ENCODE data around the gene B4GALT7.
"Not testable (repeated sequence)": the region's sequence is repeated elsewhere in the genome, so short reads cannot be mapped to it uniquely, and the experiment has no call there.

The B4GALT7 gene

DNA sequence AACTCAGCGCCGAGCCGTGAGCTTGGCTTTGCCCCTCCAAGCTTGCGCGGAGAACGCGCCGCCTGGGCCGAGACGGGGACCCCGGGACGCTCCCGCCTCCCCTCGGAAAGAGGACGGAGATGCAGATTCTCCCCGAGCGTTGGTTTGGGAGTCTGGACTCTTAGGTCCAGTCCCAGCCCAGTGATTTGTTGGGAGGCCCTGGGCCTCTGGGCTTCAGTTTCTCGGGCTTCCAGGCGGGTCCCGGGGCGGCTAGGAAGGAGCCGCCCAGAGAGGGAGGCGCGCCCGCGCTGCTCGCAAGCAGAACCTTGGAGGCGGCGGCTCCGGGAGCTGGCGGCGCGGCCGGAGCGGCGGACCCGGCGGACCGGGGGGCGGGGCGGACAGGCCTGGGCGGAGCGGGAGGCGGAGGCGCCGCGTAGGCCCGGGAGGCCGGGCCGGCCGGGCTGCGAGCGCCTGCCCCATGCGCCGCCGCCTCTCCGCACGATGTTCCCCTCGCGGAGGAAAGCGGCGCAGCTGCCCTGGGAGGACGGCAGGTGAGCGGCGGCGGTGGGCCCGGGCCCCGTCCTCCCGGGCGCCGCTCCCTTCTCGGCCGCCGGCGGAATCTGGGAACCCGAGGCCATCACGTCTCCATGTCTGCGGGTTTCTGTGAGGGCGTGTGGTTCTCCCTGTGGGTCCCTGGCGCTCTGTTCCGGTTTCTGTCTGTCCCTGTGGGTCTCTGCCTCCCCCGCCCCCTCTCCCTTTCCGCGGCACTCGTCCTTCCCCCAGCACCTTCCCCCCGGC lies at the start of gene B4GALT7:
Gene B4GALT7 (plus strand): TSS at position 402 of the 777 bp plus-strand sequence. CDS start 79 bp downstream, at position 481.
- peak; percentile 59 to 72 for DNase-seq

- no peak for DNase-seq
Observed at GRCh38 chr5:177552839-177553455, 47.0 kb upstream of the B4GALT7 start.

DNA sequence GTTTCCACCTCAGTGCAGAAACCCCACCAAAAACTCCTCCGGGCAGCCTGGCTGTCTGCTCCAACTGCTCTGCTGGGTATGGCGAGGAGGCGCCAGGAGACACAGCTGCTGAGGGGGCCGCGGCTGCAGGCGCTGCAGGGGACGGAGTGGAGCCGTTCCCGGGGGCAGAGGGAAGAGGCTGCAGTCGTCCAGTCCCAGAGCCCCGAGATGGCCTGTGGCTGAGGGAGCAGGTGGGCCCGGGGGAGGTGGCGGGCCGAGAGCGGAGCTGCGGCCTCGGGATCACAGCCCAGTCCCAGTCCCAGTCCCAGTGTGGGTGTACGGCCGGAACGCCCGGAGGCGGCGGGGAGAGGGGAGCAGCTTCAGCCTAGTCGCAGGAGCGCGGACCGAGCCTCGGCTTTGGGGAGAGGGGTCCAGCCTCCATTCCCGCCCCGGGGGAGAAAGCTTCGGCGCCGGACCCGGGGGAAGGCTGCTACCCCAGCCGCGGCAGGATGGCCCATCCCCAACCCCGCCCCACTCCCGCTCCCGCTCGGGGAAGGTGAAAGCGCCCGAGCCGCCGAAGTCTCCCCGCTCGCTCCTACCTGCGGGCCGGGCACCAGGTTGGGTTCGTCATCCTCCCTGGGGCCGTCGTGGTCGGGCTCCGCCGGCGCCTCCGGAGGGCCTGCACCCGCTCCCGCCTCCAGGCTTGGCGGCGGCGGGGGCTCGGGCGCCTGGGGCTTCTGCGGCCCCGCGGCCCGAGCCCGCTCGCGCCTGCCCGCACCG lies 46.1 kb upstream of the B4GALT7 start:
- peak in 1 of 2 donors; percentile 31 for DNase-seq

DNA sequence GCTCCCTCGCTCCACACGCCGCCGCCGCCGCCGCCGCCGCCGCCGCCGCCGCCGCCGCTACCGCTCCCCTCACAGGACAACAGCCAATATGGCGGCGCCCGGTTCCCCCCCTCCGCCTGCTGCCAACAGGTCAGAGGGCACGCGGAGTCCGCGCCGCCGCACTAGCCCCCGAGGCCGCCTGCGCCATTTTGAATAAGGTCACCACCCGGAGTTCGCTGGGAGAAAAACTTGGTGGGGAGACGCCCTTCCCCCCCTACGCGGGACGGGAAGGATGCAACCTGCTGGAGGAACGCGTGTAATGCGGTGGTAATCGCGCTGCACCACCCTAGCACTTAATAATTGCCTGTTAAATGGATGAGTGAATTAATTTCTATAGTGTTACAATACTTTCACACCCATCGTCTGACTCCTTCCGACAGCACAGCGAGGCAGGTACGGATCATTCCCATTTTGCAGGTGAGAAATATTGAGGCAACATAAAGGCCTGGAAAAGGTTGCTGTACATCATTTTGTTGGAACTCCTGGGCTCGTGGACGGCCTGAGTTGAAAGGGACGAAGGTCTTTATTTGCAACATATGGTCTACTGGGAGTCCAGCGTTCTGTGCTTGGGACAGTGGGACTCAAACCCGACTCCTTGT lies 45.3 kb upstream of the B4GALT7 start, which contains the start of gene FAM193B:
Gene FAM193B (minus strand): TSS at position 90 of the 638 bp plus-strand sequence. CDS start 105 bp downstream, outside the sequence.
- DNase-seq = peak; percentile 80 to 84

DNA sequence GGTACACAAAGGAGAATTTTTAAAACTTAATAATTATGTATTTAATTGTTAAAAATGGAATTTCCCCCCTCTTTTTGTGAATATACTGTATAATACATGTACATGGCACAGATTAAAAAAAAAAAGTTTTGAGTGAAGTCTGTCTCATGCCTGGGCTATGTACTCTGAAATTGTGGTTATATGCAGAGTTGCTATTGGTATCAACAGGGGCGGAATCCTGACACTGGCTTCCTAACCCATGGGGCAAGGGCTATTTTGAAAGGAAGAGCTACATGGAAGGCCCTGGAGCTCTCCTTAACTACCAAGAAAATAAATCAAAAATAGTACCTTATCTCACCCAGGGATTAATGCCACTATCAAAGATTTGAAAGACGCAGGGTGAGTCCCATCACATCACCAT lies 44.7 kb upstream of the B4GALT7 start:
- no peak for DNase-seq

DNA sequence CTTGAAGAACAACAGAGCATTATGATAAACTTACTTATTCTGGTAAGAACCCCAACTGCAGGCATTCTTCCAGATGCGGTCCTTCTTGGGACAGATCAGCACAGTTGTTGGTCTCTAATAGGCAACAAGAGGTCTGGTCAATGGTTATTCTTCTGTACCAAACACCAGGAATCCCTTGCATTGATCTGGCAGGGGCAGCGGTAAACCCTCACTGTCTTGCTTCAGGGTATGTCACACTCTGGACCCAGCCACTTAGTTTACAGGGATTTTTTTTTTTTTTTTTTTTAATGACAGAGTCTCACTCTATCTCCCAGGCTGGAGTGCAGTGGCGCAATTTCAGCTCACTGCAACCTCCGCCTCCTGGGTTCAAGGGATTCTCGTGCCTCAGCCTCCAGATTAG lies 44.3 kb upstream of the B4GALT7 start:
- no peak for DNase-seq

DNA sequence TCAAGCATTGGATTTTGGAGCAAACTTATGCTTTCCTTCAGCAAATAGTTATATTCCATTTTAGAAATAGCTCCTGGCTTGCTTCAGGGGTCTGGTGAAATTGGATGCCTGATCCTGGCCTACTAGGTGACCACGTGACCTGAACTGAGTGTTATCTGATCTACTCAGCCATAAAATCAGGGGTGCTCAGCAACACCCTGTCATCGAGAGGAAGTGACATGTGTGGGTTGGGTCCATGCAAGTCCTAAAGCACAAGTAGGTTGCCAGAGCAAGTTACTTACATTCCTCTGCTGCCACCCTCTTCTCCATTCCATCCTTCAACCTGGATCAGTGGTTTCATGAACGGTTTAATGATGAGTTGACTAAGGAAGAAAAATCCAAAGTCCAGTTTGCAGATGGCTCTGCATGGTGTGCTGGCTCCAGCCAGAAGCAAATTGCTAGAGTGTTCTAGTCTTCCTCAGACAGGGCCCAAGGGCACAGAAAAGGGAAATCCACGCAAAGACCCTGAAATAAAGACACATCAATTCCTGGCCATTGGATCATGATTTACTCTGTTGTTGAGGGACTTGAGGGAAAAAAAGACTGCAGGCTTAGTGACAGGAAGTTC lies 42.8 kb upstream of the B4GALT7 start:
- DNase-seq = peak in 1 of 2 donors; percentile 23

- no peak for DNase-seq
Observed at GRCh38 chr5:177557796-177558195, 42.1 kb upstream of the B4GALT7 start.

- DNase-seq = not testable (repeated sequence)
Observed at GRCh38 chr5:177559446-177559941, 40.4 kb upstream of the B4GALT7 start.

DNA sequence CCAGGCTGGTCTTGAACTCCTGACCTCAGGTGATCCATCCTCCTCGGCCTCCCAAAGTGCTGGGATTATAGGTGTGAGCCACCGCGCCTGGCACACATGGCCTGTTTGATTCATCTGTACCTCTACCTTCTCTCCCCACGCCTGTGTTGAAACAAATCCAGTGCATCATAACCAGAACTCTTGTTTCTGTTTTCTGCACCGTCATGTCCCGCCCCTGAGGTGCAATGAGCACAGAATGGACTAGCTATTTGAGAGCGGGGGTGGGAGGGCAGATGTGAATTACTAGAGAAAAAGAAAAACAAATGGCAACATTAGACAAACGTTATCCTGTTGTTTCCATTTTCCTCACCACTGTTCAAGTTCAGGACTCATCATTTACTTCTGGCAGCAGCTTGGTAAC lies 34.9 kb upstream of the B4GALT7 start:
- no peak for DNase-seq

DNA sequence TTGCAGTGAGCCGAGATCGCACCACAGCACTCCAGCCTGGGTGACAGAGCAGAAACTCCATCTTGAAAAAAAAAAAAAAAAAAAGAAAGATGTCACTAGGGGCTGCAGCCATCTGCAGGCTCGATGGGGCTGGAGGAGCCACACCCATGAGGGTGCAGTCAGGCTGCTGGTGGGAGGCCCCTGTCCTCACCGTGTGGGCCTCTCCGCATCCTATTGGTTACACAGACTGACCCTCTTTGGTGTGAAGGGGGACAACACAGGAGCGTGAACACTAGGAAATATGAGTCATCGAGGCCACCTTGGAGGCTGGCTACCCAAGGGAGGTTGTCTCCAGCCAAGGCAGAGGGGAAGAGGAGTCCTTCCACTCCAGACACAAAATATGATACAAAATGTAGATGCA lies 31.6 kb upstream of the B4GALT7 start:
- no peak for DNase-seq

DNA sequence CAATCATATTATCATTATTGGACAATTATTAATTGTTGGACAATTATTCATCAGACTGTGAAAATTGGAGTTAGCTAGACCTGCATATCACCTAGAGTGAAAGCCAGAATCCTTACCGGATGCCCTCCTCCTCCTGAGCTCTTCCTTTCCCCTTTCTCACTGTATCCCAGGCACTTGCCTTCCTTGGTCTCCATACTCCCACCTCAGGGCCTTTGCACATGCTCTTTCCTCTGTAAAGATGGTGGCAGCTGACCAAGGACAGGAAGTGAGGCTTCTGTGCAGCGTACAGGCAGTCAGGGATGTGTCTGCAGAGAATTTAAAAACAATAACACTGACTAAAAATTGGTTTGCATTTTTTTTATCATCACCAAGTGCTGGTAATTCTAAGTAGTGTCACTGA lies 30.0 kb upstream of the B4GALT7 start:
- no peak for DNase-seq

DNA sequence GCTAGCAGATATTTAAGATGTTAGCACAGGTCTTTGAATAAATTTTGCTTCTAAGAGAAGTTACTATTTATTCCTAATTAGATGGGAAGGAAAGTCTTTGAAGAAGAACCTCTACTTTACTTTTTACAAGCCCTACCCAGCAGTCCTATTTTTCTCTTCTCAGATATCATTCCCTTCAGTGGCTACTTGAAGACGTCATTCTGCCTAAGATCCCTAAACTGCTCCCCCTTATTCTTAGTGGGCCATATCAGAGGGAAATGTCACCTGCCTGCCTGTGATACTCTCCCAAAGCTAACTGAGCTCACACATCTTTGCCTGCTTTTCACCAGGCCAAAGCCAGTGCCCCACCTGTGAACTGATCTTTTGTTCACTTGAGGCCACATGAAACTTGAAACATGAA lies 24.4 kb upstream of the B4GALT7 start:
- DNase-seq = no peak

- no peak for DNase-seq
Observed at GRCh38 chr5:177576169-177576568, 23.8 kb upstream of the B4GALT7 start.

- DNase-seq = no peak
Observed at GRCh38 chr5:177578316-177578715, 21.6 kb upstream of the B4GALT7 start.

DNA sequence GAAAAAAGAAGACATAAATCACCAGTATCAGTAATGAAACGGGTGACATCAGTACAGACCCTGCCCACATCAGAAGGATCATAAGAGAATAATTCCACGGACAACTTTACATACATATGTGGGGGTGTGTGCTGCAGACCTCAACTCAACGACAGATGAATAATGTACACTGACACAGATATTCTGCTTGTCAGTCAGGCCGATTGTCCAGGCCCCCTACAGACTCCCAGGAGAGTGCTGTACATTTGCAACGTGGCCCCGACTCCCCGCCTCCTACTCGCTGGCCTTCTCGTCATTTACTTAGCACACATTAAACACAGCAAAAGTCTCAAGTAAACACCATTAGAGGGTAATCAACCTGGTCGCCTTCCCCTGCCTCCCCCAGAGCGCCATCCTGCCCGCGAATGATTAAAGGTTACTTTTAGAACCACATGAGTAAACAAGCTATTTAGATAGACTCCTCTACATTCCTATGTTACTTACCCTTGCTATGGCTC lies 11.5 kb upstream of the B4GALT7 start:
- DNase-seq = no peak

DNA sequence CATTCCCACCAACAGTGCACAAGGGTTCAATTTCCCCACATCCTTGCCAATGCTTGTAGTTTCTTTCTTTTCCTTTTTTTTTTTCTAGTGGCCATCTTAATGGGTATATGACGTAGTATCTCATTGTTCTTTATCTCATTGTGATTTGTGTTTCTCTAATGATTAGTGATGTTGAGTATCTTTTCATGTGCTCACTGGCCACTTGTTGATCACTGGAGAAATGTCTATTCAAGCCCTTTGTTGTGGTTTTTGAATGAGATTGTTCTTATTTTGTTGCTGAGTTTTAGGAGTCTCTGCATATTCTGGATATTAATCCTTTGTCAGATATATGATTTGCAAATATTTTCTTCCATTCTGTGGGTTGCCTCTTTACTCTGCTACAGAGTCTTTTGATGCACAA lies 9.5 kb upstream of the B4GALT7 start:
- no peak for DNase-seq

GRCh38 chr5:177591690-177592009 lies 8.3 kb upstream of the B4GALT7 start:
- DNase-seq = no peak

- peak; percentile 33 to 45 for DNase-seq
Observed at GRCh38 chr5:177592010-177592834, 7.7 kb upstream of the B4GALT7 start, which contains the start of gene TMED9. TSS of gene TMED9 (plus strand) at chr5:177592203. CDS start at chr5:177592215, 12 bp downstream.

GRCh38 chr5:177592905-177593304 lies 7.0 kb upstream of the B4GALT7 start:
- no peak for DNase-seq

- no peak for DNase-seq
Observed at GRCh38 chr5:177593511-177593910, 6.4 kb upstream of the B4GALT7 start.
